ENCODE results near the gene FSTL5.

GRCh38 chr4:161900110-161900509 lies 263.7 kb downstream of the FSTL5 start:
- no peak for TF ChIP-seq YY1 (IDR thresholded peaks at IDR 0.05; ENCODE audit: insufficient read depth, insufficient read length)
- TF ChIP-seq ZNF274 (IDR thresholded peaks at IDR 0.05; ENCODE audit: low read depth, low read length), result no peak
- no peak for TF ChIP-seq SUZ12 (IDR thresholded peaks at IDR 0.05; ENCODE audit: extremely low read depth, insufficient read depth, insufficient read length)
